HG03460 (cell line): Measurements from ENCODE around the gene CD81.

ENCODE experiments used
- ATAC-seq: cut with Tn5 transposase; IDR thresholded peaks from one replicate; pipeline ENCODE4 v1.9.1; 2021; ENCODE audit not compliant: unreplicated experiment

Gene CD81

DNA sequence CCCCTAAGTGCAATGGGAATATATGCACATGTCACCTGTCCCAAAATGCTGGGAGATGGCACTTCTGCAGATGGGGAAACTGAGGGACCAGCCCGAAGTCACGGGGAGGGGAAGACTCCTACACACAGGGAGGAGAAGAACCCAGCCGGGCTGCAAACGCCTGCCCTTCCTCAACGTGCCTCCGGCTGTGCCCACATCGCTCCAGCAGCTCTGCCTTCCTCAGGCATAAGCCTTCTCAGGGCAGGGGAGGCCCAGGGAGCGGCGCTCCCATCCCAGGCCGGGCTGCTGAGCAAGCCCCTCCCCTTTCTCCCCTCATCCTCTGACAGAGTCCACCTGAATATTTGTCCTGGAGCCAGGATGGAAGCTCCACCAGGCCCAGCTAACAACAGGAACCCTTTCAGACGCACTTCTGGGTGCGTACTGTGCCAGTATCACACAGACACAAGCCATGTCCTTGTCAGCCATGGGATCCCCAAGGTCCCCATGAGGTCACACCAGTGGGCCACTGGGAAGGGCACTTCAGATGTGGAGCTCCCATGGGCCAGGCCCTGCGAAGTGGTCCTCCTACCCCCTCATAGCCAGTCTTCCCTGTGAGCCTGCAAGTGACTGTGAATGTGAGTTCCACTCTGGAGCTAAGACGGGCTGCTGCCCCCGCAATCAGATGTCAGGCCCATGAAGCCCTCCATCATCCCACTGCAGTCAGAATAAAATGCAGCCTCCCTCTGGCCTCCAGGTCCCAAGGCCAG is 2.5 kb upstream of the CD81 start:
- ATAC-seq = no peak

DNA sequence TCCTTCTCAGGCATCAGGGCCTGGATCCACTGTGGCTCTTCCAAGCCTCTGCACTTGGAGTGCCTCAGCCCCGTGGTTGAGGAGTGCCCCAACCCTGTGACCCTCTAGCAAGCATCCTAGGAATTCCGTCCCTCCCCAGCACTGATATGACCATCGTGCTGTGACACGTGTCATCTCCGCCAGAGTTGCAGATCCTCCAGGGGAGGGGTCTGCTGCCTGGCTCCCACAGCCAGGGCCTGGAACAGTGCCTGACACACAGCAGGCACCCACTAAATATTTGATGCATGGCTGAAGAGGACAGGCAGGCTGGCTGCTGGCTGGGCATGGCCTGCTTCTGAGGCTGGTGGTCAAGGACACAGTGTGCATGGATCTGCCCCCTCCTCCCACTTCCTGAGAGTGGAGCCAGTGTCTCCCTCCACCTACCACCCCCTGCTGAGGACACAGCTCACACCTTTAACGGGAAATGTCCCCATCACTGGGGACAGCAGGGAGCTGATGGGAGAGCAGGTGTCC is 1.7 kb upstream of the CD81 start:
- no peak for ATAC-seq

DNA sequence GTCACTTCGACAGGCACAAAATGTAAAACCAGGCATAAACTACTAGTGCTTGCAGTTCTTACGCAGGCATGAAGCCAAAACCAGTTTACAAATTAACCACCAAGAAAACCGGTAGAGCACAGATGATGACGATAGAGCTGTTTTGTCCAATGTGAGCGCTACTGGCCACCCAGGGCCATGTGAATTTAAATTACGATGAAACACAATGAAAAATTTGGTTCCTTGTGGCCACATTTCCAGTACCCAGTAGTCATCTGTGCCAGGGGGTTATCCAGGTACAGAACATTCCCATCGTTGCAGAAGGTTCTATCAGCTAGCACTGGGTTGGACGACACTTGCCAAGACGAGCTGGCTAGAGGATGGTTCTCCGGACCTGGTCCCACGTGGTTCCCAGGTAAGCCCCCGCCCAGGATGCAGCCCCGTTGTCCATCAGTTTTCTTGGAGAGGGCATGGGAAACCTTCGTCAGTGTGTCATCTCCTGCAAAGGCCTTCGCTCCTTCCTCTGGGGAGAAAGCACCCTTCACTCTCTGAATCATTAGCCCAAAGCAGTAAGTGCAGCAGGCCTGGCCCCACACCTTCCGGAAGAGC is 1.1 kb upstream of the CD81 start:
- no peak for ATAC-seq

DNA sequence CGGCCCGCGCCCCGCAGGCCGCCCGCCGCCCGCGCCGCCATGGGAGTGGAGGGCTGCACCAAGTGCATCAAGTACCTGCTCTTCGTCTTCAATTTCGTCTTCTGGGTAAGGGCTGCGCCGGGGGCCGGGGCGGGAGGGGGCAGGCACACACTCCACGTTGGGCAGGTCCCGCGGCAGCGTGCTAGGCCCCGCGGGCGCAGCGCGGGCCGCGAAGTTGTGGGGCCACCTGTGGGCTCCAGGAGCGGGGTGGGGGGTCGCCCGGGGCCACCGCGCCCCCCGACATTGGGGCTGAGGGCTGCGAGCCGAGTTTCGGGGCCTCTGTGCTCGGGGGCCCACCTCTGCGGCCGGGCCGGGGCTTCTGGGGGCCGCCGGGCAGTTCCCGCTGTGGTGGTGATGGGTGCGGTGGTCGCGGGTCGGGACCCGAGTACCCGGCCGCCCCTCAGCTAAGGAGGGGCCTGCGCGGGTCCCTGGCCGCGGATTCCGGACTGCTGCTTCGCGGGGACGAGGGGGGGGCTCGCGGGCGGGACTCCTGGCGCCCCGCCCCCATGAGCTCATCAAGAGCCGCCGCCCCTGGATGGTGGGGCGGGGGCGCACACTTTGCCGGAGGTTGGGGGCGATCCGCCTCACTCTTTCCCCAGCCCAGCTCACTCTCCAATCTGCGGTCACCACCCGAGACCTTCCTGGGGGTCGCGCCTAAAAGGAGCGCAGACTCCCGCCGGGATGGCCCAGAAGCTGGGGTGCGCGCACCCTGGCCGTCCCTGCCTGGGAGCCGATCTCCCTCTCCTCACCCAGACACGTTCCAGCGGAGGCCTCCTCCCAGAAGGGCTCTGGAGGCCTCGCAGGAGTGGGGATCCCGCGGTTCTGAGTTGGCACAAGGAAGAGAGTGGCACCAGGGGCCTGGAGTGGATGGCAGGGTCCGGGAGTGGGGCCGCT is 667 bp downstream of the CD81 start:
- no peak for ATAC-seq

DNA sequence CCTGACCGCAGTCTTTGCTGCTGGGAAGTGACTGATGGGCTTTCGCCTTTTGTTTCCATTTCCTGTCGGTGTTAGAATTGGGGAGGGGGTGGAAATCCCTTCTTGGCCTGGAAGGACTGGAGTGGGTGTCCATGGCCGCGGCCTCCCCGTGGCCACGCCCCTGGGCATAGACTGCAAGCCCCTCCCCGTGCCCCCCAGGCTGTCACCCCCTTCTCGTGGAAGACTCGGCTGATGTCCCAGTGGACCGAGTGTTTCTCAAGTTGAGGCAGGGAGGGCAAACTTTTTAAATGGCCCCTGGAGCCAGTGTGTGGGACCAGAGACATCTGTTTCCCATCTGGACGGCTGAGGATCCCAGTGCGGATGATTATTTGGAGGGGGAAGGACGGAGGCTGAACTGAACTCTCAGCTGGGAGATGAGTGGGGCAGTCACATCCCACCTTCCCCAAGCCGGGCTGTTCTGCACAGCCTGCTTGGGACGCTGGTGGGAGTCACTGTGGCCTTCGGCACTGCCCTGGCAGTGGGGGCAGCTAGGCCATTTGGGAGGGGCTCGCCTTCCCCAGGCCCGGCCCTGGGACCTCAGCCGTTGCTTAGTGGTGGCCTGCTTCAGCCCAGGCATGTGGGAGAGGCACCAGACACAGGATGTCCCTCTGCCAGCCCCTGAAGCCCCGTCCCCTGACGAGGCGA is 1.6 kb downstream of the CD81 start:
- ATAC-seq = no peak

DNA sequence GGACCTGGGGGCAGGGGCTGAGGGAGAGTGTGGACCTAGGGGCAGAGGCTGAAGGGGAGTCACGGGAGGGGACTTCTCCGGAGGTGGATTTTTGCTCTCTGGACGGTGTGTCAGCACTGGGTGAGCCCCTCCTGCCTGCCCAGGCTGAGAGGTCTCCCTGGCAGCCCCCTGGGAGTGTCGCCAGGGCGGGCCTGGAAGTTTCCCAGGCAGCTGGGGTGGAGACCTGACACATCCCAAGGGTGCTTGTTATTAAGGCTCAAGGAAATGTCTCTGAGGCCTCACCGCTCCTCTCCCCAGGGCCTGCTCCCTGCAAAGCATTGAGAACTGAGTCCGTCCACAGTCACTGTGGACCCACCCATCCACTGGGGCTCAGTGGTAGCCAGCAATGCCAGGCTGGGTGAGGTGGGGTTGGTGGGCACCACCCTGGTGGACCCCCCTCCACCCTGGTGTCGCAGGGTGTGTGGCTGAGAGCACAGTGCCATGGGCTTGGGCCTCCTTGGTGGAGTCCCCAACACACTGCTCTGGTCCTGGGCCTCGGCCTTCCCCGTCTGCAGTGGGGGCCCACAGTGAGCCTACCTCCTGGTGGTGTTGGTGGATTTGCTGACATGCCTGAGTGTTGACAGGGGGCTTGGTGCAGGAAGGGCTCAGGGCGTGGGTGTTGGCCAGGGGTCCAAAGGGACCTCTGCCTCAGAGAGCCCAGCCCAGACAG is 2.5 kb downstream of the CD81 start:
- no peak for ATAC-seq

DNA sequence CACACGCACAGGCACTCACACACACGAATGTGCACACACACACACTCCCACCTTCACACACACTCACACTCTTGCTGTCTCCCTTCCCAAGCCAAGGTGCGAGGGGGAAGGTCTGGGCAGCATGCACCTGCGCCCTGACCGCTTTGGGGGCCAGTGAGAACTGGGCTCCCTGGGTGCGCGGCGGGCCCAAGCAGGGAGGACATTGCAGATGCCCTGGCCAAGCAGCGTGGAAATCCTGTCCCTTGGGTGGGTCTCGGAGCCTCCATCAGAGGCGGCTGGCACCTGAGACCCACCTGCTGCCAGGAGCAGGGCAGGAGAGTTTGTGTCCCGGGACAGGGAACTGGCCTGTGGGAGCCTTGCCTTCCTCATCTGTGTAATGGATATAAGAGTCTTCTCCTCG is 3.3 kb downstream of the CD81 start:
- no peak for ATAC-seq

DNA sequence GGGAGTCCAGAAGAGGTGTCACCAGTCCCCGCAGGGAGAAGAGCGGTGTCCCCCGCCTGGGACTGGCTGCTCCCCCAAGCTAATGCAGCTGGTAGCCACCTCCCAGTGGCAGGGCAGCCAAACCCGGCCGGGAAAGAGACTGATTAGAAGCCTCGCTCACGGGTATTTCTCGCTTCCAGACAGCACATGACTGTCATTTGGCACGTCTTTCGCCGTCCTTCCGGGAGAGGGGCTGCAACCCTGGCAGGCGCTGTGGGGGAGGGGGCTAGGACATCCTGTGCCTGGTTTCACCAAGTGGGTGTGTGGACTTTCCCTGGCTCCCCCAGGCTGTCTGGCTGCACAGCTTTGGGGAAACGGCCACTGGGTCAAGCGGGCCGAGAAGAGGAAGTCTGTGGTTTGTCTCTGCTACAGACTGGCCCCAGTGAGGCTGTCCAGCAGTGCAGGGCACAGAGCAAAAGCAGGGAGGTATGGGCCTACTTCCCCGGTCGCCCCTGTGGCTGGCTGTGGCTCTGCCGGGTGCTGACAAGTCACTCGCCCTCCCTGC is 3.8 kb downstream of the CD81 start:
- no peak for ATAC-seq

DNA sequence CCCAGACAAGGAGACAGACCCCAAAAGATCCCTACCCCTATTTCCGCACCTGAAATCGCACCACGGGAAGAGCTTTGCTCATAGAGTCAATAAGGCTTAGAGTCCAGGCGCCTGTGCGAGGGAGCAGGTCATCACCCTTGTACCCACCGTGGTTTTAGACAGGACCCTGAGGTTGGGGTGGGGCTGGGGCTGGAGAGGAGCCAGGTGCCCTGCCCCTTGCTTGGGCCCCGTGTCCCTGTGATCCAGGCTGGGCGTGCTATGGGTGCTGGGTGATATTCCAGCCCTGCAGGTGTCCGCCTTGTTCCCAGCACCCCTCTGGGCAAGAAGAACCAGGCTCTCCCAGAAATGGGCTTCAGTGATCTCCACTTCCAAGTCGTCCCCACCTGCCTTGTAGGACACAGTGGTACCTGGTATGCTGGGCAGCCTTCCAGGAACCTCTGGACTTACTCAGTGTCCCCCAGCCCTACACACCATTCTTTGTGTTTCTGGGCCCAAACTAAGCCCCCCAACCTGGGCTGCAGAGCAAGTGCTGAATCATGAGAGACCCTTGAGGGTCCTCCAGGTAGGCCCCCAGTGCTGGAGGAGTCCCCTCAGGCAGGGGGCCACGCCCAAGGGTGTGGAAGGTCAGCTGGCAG is 4.5 kb downstream of the CD81 start:
- no peak for ATAC-seq

DNA sequence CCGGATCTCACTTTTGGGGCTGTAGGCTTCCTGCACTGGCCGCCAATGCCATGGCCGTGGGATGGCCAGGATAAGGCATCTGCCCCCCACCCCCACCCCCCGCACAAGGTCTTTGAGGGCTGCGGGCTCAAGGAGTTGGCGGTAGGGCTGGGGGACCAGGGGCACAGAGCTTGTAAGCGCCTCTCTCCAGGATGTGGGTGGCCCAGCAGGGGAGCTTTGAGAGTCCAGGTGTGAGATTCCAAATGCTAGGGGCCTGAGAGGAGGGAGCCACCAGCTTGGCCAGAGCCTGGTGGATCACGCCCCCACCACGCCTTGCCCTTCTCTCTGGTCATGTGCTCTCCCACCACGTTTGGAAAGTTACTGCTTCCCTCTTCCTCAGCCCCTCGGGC is 5.0 kb downstream of the CD81 start:
- no peak for ATAC-seq

DNA sequence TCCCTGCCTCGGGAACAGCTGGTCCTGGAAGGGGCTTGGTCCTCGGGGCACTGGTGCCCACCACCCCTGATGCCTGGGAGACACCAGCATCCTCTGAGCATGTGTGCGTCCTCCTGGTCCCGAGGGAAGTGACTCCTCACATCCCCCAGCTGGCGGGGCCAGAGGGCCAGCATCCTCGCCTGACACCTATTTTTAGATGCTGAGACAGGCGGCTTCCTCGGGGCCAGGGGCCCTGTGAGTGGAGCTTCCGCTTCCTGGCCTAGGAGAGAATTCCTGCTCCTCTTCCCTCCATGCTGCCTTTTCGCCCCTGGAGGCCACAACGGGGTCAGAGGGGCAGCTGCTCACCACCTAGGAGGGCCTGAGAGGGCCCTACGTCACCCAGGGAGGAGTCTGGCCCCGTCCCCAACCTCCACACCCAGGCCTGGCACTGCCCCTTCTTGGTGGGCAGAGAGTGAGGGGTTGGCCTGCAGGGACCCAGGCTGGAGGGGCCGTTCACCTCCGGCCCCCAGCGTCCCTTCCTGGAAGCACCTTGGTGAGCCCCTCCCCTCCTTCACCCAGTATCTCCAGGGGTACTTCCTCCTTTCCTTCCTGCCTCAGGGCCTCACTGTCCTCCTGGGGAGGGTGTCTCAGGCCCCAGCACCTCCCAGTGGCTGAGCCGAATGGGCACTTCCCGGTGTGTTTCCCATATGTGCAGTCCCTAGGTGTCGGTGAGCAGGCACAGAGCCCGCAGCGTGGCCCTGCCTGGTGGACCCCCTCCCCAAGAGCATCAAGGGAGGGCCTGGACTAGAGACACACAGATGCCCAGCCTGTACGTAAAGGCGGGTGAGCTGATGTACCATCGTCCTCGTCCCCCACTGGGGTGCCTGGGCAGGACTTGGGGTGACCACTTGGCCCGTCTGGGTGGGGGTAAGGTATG is 6.1 kb downstream of the CD81 start:
- no peak for ATAC-seq

DNA sequence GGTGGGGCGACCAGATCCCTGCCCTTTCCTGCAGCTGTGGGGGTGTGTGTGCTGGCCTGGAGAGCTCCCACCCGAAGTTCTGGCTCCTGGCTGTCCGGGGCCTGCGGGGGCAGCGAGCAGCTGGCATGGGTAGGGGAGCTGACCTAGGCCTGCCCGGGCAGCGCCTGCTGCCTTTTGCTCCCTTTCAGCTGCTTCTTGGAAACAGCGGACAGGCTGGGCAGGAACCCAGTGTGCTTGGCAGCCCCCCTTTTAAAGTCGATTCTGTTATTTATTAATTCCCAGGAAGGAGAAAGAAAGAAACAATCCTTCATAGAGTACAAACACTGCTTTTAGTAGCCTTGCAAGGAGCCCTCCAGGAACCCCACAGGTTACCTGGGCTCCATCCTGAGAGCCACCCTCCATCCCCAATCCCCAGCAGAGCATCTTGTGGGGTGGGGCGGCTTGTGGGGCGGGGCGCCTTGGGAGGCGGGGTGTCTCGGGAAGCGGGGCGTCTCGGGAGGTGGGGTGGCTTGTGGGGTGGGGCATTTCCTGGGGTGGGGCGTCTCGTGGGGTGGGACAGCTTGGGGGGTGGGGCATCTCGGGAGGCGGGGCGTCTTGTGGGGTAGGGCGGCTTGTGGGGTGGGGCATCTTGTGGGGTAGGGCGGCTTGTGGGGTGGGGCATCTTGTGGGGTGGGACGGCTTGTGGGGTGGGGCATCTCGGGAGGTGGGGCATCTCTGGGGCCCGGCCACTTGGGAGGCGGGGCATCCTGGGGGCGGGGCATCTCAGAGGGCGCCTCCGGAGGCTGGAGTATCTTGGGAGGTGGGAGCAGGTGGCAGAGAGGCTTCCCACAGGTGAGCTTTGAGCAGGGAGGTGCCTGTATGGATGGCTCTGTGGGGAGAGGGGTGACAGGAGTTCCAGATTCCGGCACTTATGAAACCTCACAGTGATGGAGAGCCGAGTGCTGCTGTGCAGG is 7.0 kb downstream of the CD81 start:
- ATAC-seq = no peak

DNA sequence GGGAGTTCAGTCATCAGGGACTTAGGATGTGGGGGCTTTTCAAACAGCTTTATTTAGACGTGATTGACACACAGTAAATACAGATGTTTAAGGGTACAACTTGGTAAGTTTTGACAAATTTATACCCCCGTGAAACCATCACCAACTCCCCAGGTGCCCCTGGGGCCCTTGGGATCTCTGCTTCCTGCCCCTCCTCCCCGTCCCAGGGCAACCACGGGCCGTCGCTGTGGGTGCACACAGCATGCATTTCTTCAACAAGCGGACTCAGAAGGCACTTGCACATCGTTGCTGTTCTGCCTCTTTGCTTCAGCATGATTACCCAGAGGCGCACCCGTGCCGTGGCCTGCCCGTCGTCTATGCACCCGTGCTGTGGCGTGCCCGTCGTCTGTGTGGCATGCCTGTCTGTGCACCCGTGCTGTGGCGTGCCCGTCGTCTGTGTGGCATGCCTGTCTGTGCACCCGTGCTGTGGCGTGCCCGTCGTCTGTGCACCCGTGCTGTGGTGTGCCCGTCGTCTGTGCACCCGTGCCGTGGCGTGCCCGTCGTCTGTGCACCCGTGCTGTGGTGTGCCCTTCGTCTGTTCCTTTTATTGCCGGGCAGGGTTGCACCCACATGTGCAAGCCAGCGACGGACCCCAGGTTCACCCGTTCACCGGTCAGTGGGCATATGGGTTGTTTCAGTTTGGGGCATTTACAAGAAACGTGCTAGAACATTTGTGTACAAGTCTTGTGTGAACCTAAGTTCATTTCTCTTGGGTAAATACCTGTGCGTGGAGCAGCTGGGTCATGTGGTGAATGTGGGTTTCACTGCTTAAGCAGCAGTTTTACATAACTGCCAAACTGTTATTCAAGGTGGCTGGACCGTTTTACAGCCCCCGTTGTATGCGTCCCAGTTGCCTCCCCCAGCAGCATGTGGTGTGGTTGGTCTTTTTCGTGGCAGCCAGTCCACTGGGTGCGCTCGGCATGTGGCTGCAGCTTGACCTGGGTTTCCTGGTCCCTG is 8.3 kb downstream of the CD81 start:
- peak; percentile 34 for ATAC-seq

DNA sequence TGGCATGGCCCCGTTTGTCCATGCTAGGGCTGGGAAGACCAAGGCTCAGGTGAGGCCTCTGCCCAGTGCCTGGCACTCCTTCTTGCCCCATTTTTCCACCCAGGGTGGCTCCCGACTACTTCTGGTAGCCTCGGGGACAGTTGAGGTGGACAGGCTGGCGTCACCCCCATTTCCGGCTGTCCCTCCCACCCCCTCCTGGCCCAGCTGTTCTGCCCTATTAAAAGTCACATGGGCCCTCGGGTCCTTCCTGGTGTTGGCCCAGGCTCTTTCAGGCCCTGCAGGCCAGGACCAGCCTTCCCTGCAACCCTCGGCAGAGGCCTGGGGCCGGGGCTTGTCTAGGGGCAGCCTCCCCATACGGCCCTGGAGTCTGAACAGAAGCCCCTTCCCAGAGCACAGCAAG is 9.5 kb downstream of the CD81 start:
- ATAC-seq = no peak

DNA sequence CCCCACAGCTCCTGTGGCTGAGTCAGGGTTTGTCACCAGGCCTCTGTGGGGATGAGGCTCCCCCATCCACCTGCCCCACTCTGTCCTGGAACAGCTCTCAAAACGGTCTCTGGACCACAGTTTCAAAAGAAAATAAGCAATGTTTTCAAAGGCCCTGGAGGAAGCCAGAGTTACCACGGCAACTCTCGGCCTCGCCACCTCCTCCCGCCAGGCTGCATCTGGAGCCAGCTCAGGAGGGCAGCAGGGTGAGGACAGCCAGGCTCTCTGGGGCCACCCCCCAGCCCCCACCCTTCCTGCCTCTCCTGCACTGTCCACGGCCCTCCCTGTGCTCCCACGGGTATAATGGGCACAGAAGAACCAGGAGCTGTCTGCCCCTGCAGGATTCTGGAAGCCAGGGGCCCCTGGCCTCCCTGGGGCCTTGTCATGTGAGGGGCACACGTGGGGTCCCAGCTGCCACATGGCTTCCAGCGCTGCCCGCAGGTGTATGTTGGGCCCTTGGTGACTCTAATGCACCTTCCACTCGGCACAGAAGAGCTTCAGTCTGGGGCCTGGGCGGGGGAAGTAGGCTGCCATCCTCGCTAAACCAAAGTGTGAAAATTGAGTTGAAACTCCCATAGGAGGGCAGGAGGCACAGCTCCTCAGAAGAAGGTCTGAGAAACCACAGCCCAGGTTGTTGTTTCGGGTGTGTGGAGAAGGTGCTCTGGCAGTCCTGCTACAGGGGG is 10.3 kb downstream of the CD81 start:
- no peak for ATAC-seq
